ENCODE results near the gene RCOR3.

GRCh38 chr1:211361202-211361601 lies 102.0 kb downstream of the RCOR3 start:
- no peak for TF ChIP-seq EZH2 (IDR thresholded peaks at IDR 0.05; ENCODE audit: insufficient read depth, poor library complexity, severe bottlenecking)
- TF ChIP-seq EZH2phosphoT487 (IDR thresholded peaks at IDR 0.05; ENCODE audit: insufficient read depth, low read depth), result no peak
